WTC11 (cell line): ENCODE data around the gene RNF113A. TPM values are rescaled to one million over a fixed set of nuclear protein-coding genes. Genes with fewer than 3 reads are reported as not detected.

ENCODE experiments used
- ATAC-seq: fragments of 200-7000 bp; cut with Tn5 transposase; 2 replicates; pipeline ENCODE4 v1.10.0; 2021; ENCODE audit warnings: mild to moderate bottlenecking, moderate library complexity
- Bru-seq: library from RNA; stranded (reverse); fragments of 400-500 nt; gene quantifications from one replicate; lab custom pipeline; 2021; lab: Mats Ljungman, UMichigan
- CTCF ChIA-PET: fragments of 300-600 bp; sonication (Branson Sonifier 250); formaldehyde crosslinking; loops from one replicate; lab custom pipeline; 2021; ENCODE audit warnings: antibody characterized with exemption; lab: Charles Lee
- POLR2A ChIA-PET: fragments of 350-600 bp; sonication (Branson Sonifier 250); formaldehyde crosslinking; loops from one replicate; lab custom pipeline; 2021; ENCODE audit warnings: antibody characterized with exemption; lab: Charles Lee
- DNase-seq: peaks from one replicate; pipeline ENCODE4 v3.0.0; 2021; ENCODE audit warnings: low spot score
- H3K27ac Mint-ChIP-seq: 2 replicates; pipeline ENCODE4 v1.8.0; 2021; ENCODE audit warnings: mixed read lengths
- H3K27me3 Mint-ChIP-seq: 2 replicates; pipeline ENCODE4 v1.8.0; 2021; ENCODE audit warnings: low read depth, mild to moderate bottlenecking, moderate library complexity, mixed read lengths
- H3K36me3 Mint-ChIP-seq: 2 replicates; pipeline ENCODE4 v1.8.0; 2021; ENCODE audit warnings: mixed read lengths
- H3K4me1 Mint-ChIP-seq: 2 replicates; pipeline ENCODE4 v1.8.0; 2022; ENCODE audit warnings: mixed read lengths
- H3K4me3 Mint-ChIP-seq: 2 replicates; pipeline ENCODE4 v1.8.0; 2021; ENCODE audit warnings: mild to moderate bottlenecking, moderate library complexity, mixed read lengths
- H3K9me3 Mint-ChIP-seq: 2 replicates; pipeline ENCODE4 v1.8.0; 2021; ENCODE audit warnings: mixed read lengths
- CBFB ChIP-seq: sonication (generic); formaldehyde crosslinking; IDR thresholded peaks from 2 replicates; pipeline ENCODE4 v1.8.1; 2022; ENCODE audit warnings: mild to moderate bottlenecking, low read depth, missing genetic modification reagents
- CREM ChIP-seq: sonication (generic); formaldehyde crosslinking; IDR thresholded peaks from 2 replicates; pipeline ENCODE4 v1.8.1; 2022; ENCODE audit warnings: mild to moderate bottlenecking, missing genetic modification reagents, moderate library complexity
- ESRRA ChIP-seq: sonication (generic); formaldehyde crosslinking; IDR thresholded peaks from 2 replicates; pipeline ENCODE4 v1.8.1; 2022; ENCODE audit warnings: mild to moderate bottlenecking, missing genetic modification reagents, borderline replicate concordance
- GABPB1 ChIP-seq: sonication (generic); formaldehyde crosslinking; IDR thresholded peaks from 2 replicates; pipeline ENCODE4 v1.8.1; 2023; ENCODE audit warnings: mild to moderate bottlenecking, missing genetic modification reagents
- GRHL2 ChIP-seq: fragments of 250-450 bp; sonication (Bioruptor Pico); IDR thresholded peaks from 2 replicates; pipeline ENCODE4 v1.8.0; 2022; ENCODE audit warnings: mild to moderate bottlenecking, moderate library complexity; ENCODE audit not compliant: insufficient replicate concordance, severe bottlenecking
- KAT7 ChIP-seq: sonication (generic); formaldehyde crosslinking; IDR thresholded peaks from 2 replicates; pipeline ENCODE4 v1.8.1; 2023; ENCODE audit warnings: missing genetic modification reagents, mild to moderate bottlenecking, borderline replicate concordance
- MYBL2 ChIP-seq: sonication (generic); formaldehyde crosslinking; IDR thresholded peaks from 2 replicates; pipeline ENCODE4 v1.8.1; 2023; ENCODE audit warnings: mild to moderate bottlenecking, moderate library complexity, missing genetic modification reagents
- SMAD3 ChIP-seq: sonication (generic); formaldehyde crosslinking; IDR thresholded peaks from 2 replicates; pipeline ENCODE4 v1.8.0; 2022; ENCODE audit warnings: missing genetic modification reagents, mild to moderate bottlenecking, borderline replicate concordance
- SP1 ChIP-seq: sonication (generic); formaldehyde crosslinking; conservative IDR thresholded peaks from 2 replicates; pipeline ENCODE4 v1.8.1; 2022; ENCODE audit warnings: missing genetic modification reagents
- TP53 ChIP-seq: sonication (generic); formaldehyde crosslinking; IDR thresholded peaks from 2 replicates; pipeline ENCODE4 v1.8.1; 2023; ENCODE audit warnings: mild to moderate bottlenecking, missing genetic modification reagents
- ZNF232 ChIP-seq: sonication (generic); formaldehyde crosslinking; IDR thresholded peaks from 2 replicates; pipeline ENCODE4 v1.8.0; 2022; ENCODE audit warnings: mild to moderate bottlenecking, missing genetic modification reagents
- ZNF317 ChIP-seq: sonication (generic); formaldehyde crosslinking; IDR thresholded peaks from 2 replicates; pipeline ENCODE4 v1.8.1; 2023; ENCODE audit warnings: low read depth, mild to moderate bottlenecking, moderate library complexity, missing genetic modification reagents, borderline replicate concordance
- long read RNA-seq, 3 experiments: library from RNA in 1 of 3; library from capped mRNA in 1 of 3; library from polyadenylated mRNA in 1 of 3; unstranded in 2 of 3; stranded (forward) in 1 of 3; transcript quantifications; one replicate each; pipeline ENCODE4 v2.0.0, GENCODE V29; 2021
- total RNA-seq: library from RNA; stranded (reverse); gene quantifications from 3 replicates; pipeline ENCODE4 v1.2.3, GENCODE V29; 2021
- TF ChIP-seq, protein P1 (sequence below): sonication (generic); formaldehyde crosslinking; IDR thresholded peaks from 2 replicates; pipeline ENCODE4 v1.8.0; 2022; ENCODE audit warnings: mild to moderate bottlenecking, missing genetic modification reagents
- TF ChIP-seq, protein P2 (sequence below): sonication (generic); formaldehyde crosslinking; IDR thresholded peaks from 2 replicates; pipeline ENCODE4 v1.8.0; 2022; ENCODE audit warnings: mild to moderate bottlenecking, missing genetic modification reagents
- TF ChIP-seq, protein P3 (sequence below): sonication (generic); formaldehyde crosslinking; IDR thresholded peaks from 2 replicates; pipeline ENCODE4 v1.8.1; 2023; ENCODE audit warnings: mild to moderate bottlenecking, missing genetic modification reagents
- TF ChIP-seq, protein P4 (sequence below): sonication (generic); formaldehyde crosslinking; IDR thresholded peaks from 2 replicates; pipeline ENCODE4 v1.8.1; 2023; ENCODE audit warnings: mild to moderate bottlenecking, missing genetic modification reagents, borderline replicate concordance

Gene RNF113A
- total RNA-seq, result 16.5 to 16.9 TPM (median 16.6 TPM) in 3 replicates
- Bru-seq, nascent RNA, result percentile 82 among the genes with signal in this experiment
- long read RNA-seq, experiment 1, transcript RNF113A-201 (1 exons, 1,353 nt), result major isoform, 40 of 40 reads
- long read RNA-seq, experiment 1, partial matches to known transcripts, result 0 of 40 reads
- long read RNA-seq, experiment 1, other reads (novel, unspliced or antisense), result 0 of 40 reads
- long read RNA-seq, experiment 2, transcript RNF113A-201 (1 exons, 1,353 nt), result major isoform, 18 of 18 reads
- long read RNA-seq, experiment 2, partial matches to known transcripts, result 0 of 18 reads
- long read RNA-seq, experiment 2, other reads (novel, unspliced or antisense), result 0 of 18 reads
- long read RNA-seq, experiment 3, transcript RNF113A-201 (1 exons, 1,353 nt), result major isoform, 72 of 72 reads
- long read RNA-seq, experiment 3, partial matches to known transcripts, result 0 of 72 reads
- long read RNA-seq, experiment 3, other reads (novel, unspliced or antisense), result 0 of 72 reads

DNA sequence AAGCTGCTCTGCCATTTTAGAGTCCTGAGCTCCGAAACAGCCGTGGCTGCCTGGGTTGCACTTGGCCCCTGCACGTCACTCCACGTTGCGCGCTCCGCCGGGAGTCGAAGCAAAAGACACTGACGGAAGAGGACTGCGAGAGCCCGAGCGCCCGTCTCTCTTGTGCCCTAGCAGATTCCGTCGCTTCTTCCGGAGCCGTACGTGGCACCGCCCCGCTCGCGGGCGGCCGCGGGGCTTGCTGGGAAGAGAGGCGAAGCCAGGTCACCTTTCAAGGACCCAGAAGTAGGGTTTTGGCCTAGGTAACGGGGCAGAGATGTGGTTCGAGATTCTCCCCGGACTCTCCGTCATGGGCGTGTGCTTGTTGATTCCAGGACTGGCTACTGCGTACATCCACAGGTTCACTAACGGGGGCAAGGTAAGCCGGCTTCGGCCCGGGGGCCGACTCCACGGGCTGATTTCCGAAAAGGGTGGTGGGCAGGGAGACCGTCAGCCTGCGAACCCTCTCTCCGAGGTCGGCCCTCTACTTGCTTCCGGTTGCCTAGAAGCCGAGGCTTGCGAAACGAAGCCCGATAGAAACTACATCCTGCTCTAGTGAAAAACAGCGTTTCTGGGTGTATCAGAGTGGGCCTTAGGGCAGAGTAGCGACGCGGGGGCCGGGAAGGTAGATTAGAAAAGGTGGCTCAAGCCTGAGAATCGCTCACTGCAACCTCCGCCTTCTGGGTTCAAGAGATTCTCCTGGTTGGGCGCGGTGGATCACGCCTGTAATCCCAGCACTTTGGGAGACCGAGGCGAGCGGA is at the start of gene RNF113A, which contains the start of gene NDUFA1:
TSS of gene RNF113A (minus strand) at position 135 of the 797 bp plus-strand sequence. CDS start at position 15, 120 bp downstream.
TSS of gene NDUFA1 (plus strand) at position 234 of the 797 bp plus-strand sequence. CDS start at position 314, 80 bp downstream.
- Mint-ChIP-seq H3K36me3 (peaks cover 6% of the 10 kb centered on the region; the same call in 1 of the 2 replicates), H3K4me3 (peak within 1 kb of the TSS; percentile 90), H3K27ac (peak within 1 kb of the TSS; percentile 97), H3K27me3 (no peaks in the 10 kb centered on the region), H3K4me1 (peaks cover 10% of the 10 kb centered on the region; the same call in 1 of the 2 replicates), H3K9me3 (no peaks in the 10 kb centered on the region)
- DNase-seq (peak; percentile 70), ATAC-seq (peak; percentile 94)
- CTCF ChIA-PET, result interaction anchor here (1.4 kb wide), 1 partner anchor 16 kb away, joined by 7 read pairs; no protein-coding TSS in a partner anchor
- TF ChIP-seq SP1 (CRISPR knock-in tag) (0 out of 2 replicates have a peak, but pooled peaks have one; percentile 40), ZNF232 (CRISPR knock-in tag) (no peak), TP53 (CRISPR knock-in tag) (no peak), ESRRA (peak; percentile 81; the same call in 1 of the 2 replicates), KAT7 (CRISPR knock-in tag) (no peak), ZNF317 (CRISPR knock-in tag) (no peak), CBFB (CRISPR knock-in tag) (no peak), SMAD3 (CRISPR knock-in tag) (no peak), CREM (CRISPR knock-in tag) (0 out of 2 replicates have a peak, but pooled peaks have one; percentile 35), MYBL2 (CRISPR knock-in tag) (no peak), GABPB1 (peak; percentile 70), GRHL2 (CRISPR knock-in tag) (no peak)
- TF ChIP-seq, protein P1, sequence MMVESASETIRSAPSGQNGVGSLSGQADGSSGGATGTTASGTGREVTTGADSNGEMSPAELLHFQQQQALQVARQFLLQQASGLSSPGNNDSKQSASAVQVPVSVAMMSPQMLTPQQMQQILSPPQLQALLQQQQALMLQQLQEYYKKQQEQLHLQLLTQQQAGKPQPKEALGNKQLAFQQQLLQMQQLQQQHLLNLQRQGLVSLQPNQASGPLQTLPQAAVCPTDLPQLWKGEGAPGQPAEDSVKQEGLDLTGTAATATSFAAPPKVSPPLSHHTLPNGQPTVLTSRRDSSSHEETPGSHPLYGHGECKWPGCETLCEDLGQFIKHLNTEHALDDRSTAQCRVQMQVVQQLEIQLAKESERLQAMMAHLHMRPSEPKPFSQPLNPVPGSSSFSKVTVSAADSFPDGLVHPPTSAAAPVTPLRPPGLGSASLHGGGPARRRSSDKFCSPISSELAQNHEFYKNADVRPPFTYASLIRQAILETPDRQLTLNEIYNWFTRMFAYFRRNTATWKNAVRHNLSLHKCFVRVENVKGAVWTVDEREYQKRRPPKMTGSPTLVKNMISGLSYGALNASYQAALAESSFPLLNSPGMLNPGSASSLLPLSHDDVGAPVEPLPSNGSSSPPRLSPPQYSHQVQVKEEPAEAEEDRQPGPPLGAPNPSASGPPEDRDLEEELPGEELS, result no peak
- TF ChIP-seq, protein P2, sequence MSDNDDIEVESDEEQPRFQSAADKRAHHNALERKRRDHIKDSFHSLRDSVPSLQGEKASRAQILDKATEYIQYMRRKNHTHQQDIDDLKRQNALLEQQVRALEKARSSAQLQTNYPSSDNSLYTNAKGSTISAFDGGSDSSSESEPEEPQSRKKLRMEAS (CRISPR knock-in tag), result peak; percentile 20; the same call in 1 of the 2 replicates
- TF ChIP-seq, protein P3, sequence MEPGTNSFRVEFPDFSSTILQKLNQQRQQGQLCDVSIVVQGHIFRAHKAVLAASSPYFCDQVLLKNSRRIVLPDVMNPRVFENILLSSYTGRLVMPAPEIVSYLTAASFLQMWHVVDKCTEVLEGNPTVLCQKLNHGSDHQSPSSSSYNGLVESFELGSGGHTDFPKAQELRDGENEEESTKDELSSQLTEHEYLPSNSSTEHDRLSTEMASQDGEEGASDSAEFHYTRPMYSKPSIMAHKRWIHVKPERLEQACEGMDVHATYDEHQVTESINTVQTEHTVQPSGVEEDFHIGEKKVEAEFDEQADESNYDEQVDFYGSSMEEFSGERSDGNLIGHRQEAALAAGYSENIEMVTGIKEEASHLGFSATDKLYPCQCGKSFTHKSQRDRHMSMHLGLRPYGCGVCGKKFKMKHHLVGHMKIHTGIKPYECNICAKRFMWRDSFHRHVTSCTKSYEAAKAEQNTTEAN, result no peak
- TF ChIP-seq, protein P4, sequence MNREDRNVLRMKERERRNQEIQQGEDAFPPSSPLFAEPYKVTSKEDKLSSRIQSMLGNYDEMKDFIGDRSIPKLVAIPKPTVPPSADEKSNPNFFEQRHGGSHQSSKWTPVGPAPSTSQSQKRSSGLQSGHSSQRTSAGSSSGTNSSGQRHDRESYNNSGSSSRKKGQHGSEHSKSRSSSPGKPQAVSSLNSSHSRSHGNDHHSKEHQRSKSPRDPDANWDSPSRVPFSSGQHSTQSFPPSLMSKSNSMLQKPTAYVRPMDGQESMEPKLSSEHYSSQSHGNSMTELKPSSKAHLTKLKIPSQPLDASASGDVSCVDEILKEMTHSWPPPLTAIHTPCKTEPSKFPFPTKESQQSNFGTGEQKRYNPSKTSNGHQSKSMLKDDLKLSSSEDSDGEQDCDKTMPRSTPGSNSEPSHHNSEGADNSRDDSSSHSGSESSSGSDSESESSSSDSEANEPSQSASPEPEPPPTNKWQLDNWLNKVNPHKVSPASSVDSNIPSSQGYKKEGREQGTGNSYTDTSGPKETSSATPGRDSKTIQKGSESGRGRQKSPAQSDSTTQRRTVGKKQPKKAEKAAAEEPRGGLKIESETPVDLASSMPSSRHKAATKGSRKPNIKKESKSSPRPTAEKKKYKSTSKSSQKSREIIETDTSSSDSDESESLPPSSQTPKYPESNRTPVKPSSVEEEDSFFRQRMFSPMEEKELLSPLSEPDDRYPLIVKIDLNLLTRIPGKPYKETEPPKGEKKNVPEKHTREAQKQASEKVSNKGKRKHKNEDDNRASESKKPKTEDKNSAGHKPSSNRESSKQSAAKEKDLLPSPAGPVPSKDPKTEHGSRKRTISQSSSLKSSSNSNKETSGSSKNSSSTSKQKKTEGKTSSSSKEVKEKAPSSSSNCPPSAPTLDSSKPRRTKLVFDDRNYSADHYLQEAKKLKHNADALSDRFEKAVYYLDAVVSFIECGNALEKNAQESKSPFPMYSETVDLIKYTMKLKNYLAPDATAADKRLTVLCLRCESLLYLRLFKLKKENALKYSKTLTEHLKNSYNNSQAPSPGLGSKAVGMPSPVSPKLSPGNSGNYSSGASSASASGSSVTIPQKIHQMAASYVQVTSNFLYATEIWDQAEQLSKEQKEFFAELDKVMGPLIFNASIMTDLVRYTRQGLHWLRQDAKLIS, result no peak
- POLR2A ChIA-PET, result interaction anchor here (1.6 to 2.4 kb wide), 2 partner anchors 19 to 80 kb away, joined by 9 to 12 read pairs; partner anchors contain the start of genes RPL39 and UPF3B
